H1 (cell line): Measurements from ENCODE around the gene CD40LG. TPM values are rescaled to one million over a fixed set of nuclear protein-coding genes. Genes with fewer than 3 reads are reported as not detected.

Source experiments
- CHD7 ChIP-seq: fragments of 300-600 bp; sonication (generic); IDR thresholded peaks from 2 replicates; pipeline ENCODE4 v1.7.1; 2012; ENCODE audit warnings: low read length, moderate library complexity, mild to moderate bottlenecking, inconsistent platforms; ENCODE audit not compliant: insufficient replicate concordance
- NRF1 ChIP-seq: IDR thresholded peaks from 2 replicates; pipeline ENCODE4 v1.6.1; 2011; ENCODE audit warnings: mild to moderate bottlenecking, low read depth, low read length, improper control_type of control experiment
- POLR2AphosphoS5 ChIP-seq: IDR thresholded peaks from 2 replicates; pipeline ENCODE4 v1.6.1; 2011; ENCODE audit warnings: low read depth, low read length
- RAD21 ChIP-seq, 2 experiments: IDR thresholded peaks in 1 of 2; conservative IDR thresholded peaks in 1 of 2; 2 replicates each; pipeline ENCODE4 v1.6.1; 2011; ENCODE audit warnings: low read depth in 2 of 2, low read length in 2 of 2, improper control_type of control experiment in 1 of 2, inconsistent platforms in 1 of 2, mild to moderate bottlenecking in 1 of 2, moderate library complexity in 1 of 2
- polyA plus RNA-seq, 7 experiments: library from polyadenylated mRNA; depleted of rRNA in 3 of 7; stranded (reverse) in 5 of 7; unstranded in 2 of 7; fragments of >200 nt in 5 of 7; fragments of 200-250 nt in 2 of 7; gene quantifications; 1 replicate in 5 of 7; 2 replicates in 1 of 7; 4 replicates in 1 of 7; pipeline versions ENCODE4 v1.2.1 to v1.2.3, GENCODE V29; 2011 to 2013; ENCODE audit warnings: missing spikeins in 2 of 7, mixed read lengths in 2 of 7
- total RNA-seq: library from RNA; stranded (reverse); fragmentation: NEBNext Ultra II Directional; extraction: Animal tissue kit (Norgen Biotek cat#: 25700); gene quantifications from 2 replicates; pipeline ENCODE4 v1.2.1, GENCODE V29; 2021

Gene CD40LG
- total and polyA plus RNA-seq, 2 of the 8 experiments (the other 6 are each of a cell fraction or from before 2014, with no cell fraction given) = not detected

GRCh38 chrX:136684120-136684519 lies 36.2 kb downstream of the CD40LG start (continued):
- TF ChIP-seq CHD7 (no peak), NRF1 (no peak), RAD21 (IDR thresholded peaks at IDR 0.05 in 1 of 2, conservative IDR thresholded peaks at IDR 0.05 in 1 of 2; ENCODE audit: low read depth in 2 of 2, low read length in 2 of 2) (no peak), POLR2AphosphoS5 (no peak)
